GM18867 (cell line): Measurements from ENCODE around the gene ABHD6.
"Not testable (repeated sequence)": the region's sequence is repeated elsewhere in the genome, so short reads cannot be mapped to it uniquely, and the experiment has no call there.

Experiments
- ATAC-seq: cut with Tn5 transposase; IDR thresholded peaks from one replicate; pipeline ENCODE4 v1.9.1; 2021; ENCODE audit warnings: mild to moderate bottlenecking, moderate library complexity; ENCODE audit not compliant: unreplicated experiment

The ABHD6 gene

GRCh38 chr3:58317811-58318210 is 80.2 kb downstream of the ABHD6 start:
- no peak for ATAC-seq

- ATAC-seq = no peak
These were observed 84.2 kb downstream of the ABHD6 start for GRCh38 chr3:58321791-58322190.

- ATAC-seq = no peak
These were observed 85.2 kb downstream of the ABHD6 start for GRCh38 chr3:58322793-58323192.

- no peak for ATAC-seq
These were observed 86.2 kb downstream of the ABHD6 start for GRCh38 chr3:58323529-58324390.

- ATAC-seq = no peak
These were observed 87.1 kb downstream of the ABHD6 start for GRCh38 chr3:58324391-58325390.

- ATAC-seq = no peak
These were observed 88.0 kb downstream of the ABHD6 start for GRCh38 chr3:58325525-58325992.

GRCh38 chr3:58326267-58326900 is 88.8 kb downstream of the ABHD6 start:
- no peak for ATAC-seq

GRCh38 chr3:58329150-58329921 is 91.7 kb downstream of the ABHD6 start:
- no peak for ATAC-seq

GRCh38 chr3:58329922-58330413 is 92.4 kb downstream of the ABHD6 start:
- no peak for ATAC-seq

- no peak for ATAC-seq
These were observed 94.1 kb downstream of the ABHD6 start for GRCh38 chr3:58331593-58332152.

GRCh38 chr3:58332575-58333188 is 95.1 kb downstream of the ABHD6 start, which contains the start of gene PXK:
Gene PXK (plus strand): TSS chr3:58332892. CDS start chr3:58332989, 97 bp downstream.
- ATAC-seq = peak; percentile 96

- ATAC-seq = peak; percentile 47
These were observed 95.8 kb downstream of the ABHD6 start for GRCh38 chr3:58333206-58334012.

GRCh38 chr3:58334013-58334321 is 96.4 kb downstream of the ABHD6 start:
- no peak for ATAC-seq

- ATAC-seq = no peak
These were observed 96.9 kb downstream of the ABHD6 start for GRCh38 chr3:58334506-58334884.

- no peak for ATAC-seq
These were observed 98.0 kb downstream of the ABHD6 start for GRCh38 chr3:58335652-58335947.

- ATAC-seq = no peak
These were observed 98.7 kb downstream of the ABHD6 start for GRCh38 chr3:58336135-58336882.

GRCh38 chr3:58337190-58337589 is 99.6 kb downstream of the ABHD6 start:
- ATAC-seq = no peak

- not testable (repeated sequence) for ATAC-seq
These were observed 101.6 kb downstream of the ABHD6 start for GRCh38 chr3:58339146-58339545.
